ENCODE data around the gene DPY30.
A peak's percentile ranks its signal among the peaks of the same experiment; 100 is the strongest.

Gene DPY30

DNA sequence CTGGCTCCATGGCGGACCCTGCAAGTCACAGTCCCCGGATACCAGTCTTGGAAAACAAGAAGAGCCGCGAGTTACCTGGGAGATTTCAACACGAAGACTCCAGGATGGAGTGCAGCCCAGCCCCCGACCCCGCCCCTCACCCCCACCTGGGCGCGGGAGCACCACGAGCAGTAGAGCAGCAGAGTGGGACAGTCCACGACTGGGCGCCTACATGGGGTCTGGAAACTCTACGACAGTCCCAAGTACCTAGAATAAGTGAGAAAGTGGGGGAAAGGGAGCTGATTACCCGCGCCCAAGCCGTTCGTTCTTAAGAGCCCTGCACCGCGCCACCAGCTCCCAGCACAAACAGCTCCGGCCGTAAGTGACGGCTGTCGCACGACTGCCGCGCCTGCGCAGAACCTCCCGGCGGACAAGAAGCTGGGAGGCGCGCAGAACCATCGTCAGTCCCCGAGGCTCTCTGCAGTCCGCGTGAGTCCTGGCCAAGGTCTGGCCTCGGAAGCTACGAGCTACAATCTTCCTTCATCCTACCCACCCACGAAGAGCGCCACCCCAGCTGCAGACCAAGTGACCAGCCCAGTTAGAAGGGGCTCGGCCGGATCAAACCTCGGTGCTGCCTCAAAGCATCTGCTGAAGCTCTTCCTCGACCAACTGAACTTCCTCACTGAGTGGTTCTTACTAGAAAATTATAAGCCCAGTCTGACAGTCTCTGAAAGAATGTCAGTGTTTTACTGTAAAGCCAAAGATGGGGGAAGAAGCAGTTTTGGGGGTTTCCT lies at the start of gene DPY30:
Gene DPY30, minus strand, starts transcription at position 359 of the 773 bp plus-strand sequence. Its CDS starts 349 bp downstream, at position 10.
- peak within 1 kb of the TSS; percentile 58 for H3K9ac ChIP-seq (ENCODE audit: low read length)
- no peaks in the 10 kb centered on the region for H3K9me3 ChIP-seq (replicated peaks; ENCODE audit: insufficient read depth, low read length)
- H3K79me2 ChIP-seq (ENCODE audit: low read length): peaks cover 11% of the 10 kb centered on the region
- H3K9me2 ChIP-seq (replicated peaks; ENCODE audit: insufficient read depth, low read length): no peaks in the 10 kb centered on the region
- no peak for TF ChIP-seq EZH2 (optimal IDR thresholded peaks at IDR 0.05; ENCODE audit: low read depth, low read length)
- TF ChIP-seq EZH2phosphoT487 (IDR thresholded peaks at IDR 0.05; ENCODE audit: low read length): no peak
- TF ChIP-seq, protein P1, sequence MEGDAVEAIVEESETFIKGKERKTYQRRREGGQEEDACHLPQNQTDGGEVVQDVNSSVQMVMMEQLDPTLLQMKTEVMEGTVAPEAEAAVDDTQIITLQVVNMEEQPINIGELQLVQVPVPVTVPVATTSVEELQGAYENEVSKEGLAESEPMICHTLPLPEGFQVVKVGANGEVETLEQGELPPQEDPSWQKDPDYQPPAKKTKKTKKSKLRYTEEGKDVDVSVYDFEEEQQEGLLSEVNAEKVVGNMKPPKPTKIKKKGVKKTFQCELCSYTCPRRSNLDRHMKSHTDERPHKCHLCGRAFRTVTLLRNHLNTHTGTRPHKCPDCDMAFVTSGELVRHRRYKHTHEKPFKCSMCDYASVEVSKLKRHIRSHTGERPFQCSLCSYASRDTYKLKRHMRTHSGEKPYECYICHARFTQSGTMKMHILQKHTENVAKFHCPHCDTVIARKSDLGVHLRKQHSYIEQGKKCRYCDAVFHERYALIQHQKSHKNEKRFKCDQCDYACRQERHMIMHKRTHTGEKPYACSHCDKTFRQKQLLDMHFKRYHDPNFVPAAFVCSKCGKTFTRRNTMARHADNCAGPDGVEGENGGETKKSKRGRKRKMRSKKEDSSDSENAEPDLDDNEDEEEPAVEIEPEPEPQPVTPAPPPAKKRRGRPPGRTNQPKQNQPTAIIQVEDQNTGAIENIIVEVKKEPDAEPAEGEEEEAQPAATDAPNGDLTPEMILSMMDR (IDR thresholded peaks at IDR 0.05; ENCODE audit: low read length): no peak
- peak within 1 kb of the TSS; percentile 61; the same call in 1 of the 2 replicates for H3K27ac ChIP-seq (ENCODE audit: low read length)
- H3K4me1 ChIP-seq (ENCODE audit: low read length): peaks cover 6% of the 10 kb centered on the region; the same call in 1 of the 2 replicates
- no peaks in the 10 kb centered on the region for H3K36me3 ChIP-seq (replicated peaks; ENCODE audit: insufficient read depth, low read length)
- no peaks in the 10 kb centered on the region for H4K20me1 ChIP-seq (ENCODE audit: insufficient read depth, low read length)
- H2AFZ ChIP-seq (ENCODE audit: low read length): peak within 1 kb of the TSS; percentile 98
- peak; percentile 94 for DNase-seq
- H3K4me3 ChIP-seq (ENCODE audit: low read length): peak within 1 kb of the TSS; percentile 66
- no peaks in the 10 kb centered on the region for H3K27me3 ChIP-seq (replicated peaks; ENCODE audit: insufficient read depth, low read length)
- peak within 1 kb of the TSS; percentile 91 for H3K4me2 ChIP-seq (ENCODE audit: low read depth, low read length)
- peaks cover 8% of the 10 kb centered on the region for H3F3A ChIP-seq (ENCODE audit: insufficient read depth, low read length)

DNA sequence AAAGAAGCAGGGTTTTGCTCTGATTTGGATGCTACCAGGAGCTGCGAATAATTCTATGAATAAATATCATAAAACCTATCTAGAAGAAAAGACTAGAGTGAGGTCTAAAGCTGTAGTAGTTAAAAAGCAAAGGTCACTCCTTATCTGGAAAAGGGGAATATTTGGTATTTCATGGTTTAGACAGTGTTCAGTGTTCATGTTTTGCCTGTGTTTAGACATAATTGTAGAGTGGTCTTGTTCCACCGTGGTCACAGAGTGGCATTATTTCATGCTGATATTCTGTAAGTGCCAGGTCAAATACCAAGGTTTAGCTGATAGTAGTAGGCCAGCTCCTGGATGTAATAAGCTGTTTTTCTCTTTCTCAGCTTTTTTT lies 34.5 kb upstream of the DPY30 start:
- no peak overlapping the region for H3K9ac ChIP-seq (ENCODE audit: low read length)
- no peak for DNase-seq
- no peak overlapping the region for H3K27ac ChIP-seq (ENCODE audit: low read length)
- no peaks in the 10 kb centered on the region for H4K20me1 ChIP-seq (ENCODE audit: insufficient read depth, low read length)
- H3K4me1 ChIP-seq (ENCODE audit: low read length): no peaks in the 10 kb centered on the region
- 0 out of 2 replicates have a peak, but pooled peaks cover 2% of the 10 kb centered on the region for H3K79me2 ChIP-seq (ENCODE audit: low read length)
- TF ChIP-seq, protein P1 (IDR thresholded peaks at IDR 0.05; ENCODE audit: low read length): no peak
- TF ChIP-seq EZH2 (optimal IDR thresholded peaks at IDR 0.05; ENCODE audit: low read depth, low read length) (no peak), EZH2phosphoT487 (IDR thresholded peaks at IDR 0.05; ENCODE audit: low read length) (no peak)
- H3K27me3 ChIP-seq (replicated peaks; ENCODE audit: insufficient read depth, low read length): no peaks in the 10 kb centered on the region
- no peaks in the 10 kb centered on the region for H3K36me3 ChIP-seq (replicated peaks; ENCODE audit: insufficient read depth, low read length)
- no peak overlapping the region for H2AFZ ChIP-seq (ENCODE audit: low read length)
- no peak overlapping the region for H3K4me2 ChIP-seq (ENCODE audit: low read depth, low read length)
- no peaks in the 10 kb centered on the region for H3K9me2 ChIP-seq (replicated peaks; ENCODE audit: insufficient read depth, low read length)
- no peak overlapping the region for H3K4me3 ChIP-seq (ENCODE audit: low read length)
- no peaks in the 10 kb centered on the region for H3F3A ChIP-seq (ENCODE audit: insufficient read depth, low read length)
- no peaks in the 10 kb centered on the region for H3K9me3 ChIP-seq (replicated peaks; ENCODE audit: insufficient read depth, low read length)

DNA sequence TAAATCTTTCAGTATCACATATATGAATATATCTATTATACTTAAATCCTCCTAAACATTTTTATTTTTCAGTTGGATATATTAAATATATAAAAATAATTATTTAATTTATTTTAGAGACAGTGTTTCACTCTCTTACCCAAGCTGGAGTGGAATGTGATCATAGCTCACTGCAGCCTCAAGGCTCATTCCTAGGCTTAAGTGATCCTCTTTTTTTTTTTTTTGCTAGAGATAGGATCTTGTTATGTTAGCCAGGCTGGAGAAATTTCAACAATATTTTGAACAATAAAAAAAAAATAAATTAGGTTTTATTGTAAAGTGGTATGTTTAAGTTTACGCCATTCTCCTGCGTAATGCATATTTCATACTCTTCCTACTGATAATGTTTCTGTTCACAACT lies 27.9 kb upstream of the DPY30 start:
- DNase-seq: no peak
- TF ChIP-seq, protein P1 (IDR thresholded peaks at IDR 0.05; ENCODE audit: low read length): no peak
- no peak for TF ChIP-seq EZH2 (optimal IDR thresholded peaks at IDR 0.05; ENCODE audit: low read depth, low read length)
- no peak for TF ChIP-seq EZH2phosphoT487 (IDR thresholded peaks at IDR 0.05; ENCODE audit: low read length)
- no peak overlapping the region for H3K4me2 ChIP-seq (ENCODE audit: low read depth, low read length)
- H3K9ac ChIP-seq (ENCODE audit: low read length): no peak overlapping the region
- no peaks in the 10 kb centered on the region for H3K36me3 ChIP-seq (replicated peaks; ENCODE audit: insufficient read depth, low read length)
- H3K27me3 ChIP-seq (replicated peaks; ENCODE audit: insufficient read depth, low read length): no peaks in the 10 kb centered on the region
- no peaks in the 10 kb centered on the region for H4K20me1 ChIP-seq (ENCODE audit: insufficient read depth, low read length)
- H3K79me2 ChIP-seq (ENCODE audit: low read length): peaks cover 19% of the 10 kb centered on the region
- H3K27ac ChIP-seq (ENCODE audit: low read length): no peak overlapping the region
- peaks cover 2% of the 10 kb centered on the region; the same call in 1 of the 2 replicates for H3K4me1 ChIP-seq (ENCODE audit: low read length)
- H3F3A ChIP-seq (ENCODE audit: insufficient read depth, low read length): peaks cover 12% of the 10 kb centered on the region
- H3K4me3 ChIP-seq (ENCODE audit: low read length): no peak overlapping the region
- no peaks in the 10 kb centered on the region for H3K9me3 ChIP-seq (replicated peaks; ENCODE audit: insufficient read depth, low read length)
- no peaks in the 10 kb centered on the region for H3K9me2 ChIP-seq (replicated peaks; ENCODE audit: insufficient read depth, low read length)
- H2AFZ ChIP-seq (ENCODE audit: low read length): no peak overlapping the region
